ENCODE results near the gene EPB41L4A.

The EPB41L4A gene

GRCh38 chr5:112333331-112333781 lies 85.7 kb downstream of the EPB41L4A start:
- no peaks in the 10 kb centered on the region for H3K36me3 ChIP-seq (replicated peaks)
- TF ChIP-seq, protein P1, sequence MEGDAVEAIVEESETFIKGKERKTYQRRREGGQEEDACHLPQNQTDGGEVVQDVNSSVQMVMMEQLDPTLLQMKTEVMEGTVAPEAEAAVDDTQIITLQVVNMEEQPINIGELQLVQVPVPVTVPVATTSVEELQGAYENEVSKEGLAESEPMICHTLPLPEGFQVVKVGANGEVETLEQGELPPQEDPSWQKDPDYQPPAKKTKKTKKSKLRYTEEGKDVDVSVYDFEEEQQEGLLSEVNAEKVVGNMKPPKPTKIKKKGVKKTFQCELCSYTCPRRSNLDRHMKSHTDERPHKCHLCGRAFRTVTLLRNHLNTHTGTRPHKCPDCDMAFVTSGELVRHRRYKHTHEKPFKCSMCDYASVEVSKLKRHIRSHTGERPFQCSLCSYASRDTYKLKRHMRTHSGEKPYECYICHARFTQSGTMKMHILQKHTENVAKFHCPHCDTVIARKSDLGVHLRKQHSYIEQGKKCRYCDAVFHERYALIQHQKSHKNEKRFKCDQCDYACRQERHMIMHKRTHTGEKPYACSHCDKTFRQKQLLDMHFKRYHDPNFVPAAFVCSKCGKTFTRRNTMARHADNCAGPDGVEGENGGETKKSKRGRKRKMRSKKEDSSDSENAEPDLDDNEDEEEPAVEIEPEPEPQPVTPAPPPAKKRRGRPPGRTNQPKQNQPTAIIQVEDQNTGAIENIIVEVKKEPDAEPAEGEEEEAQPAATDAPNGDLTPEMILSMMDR (IDR thresholded peaks at IDR 0.05; ENCODE audit: low read depth, low read length, missing control alignments), result no peak
- in situ Hi-C loops (cut with HindIII; ENCODE audit: low pct_ligation_motif_present, low sequenced_read_pairs), result no loop called here
- H3K27ac ChIP-seq, result no peak overlapping the region
- no peak for DNase-seq
- no peak overlapping the region for H3K4me3 ChIP-seq (ENCODE audit: low read depth, low read length)
- no peaks in the 10 kb centered on the region for H3K27me3 ChIP-seq (replicated peaks)

DNA sequence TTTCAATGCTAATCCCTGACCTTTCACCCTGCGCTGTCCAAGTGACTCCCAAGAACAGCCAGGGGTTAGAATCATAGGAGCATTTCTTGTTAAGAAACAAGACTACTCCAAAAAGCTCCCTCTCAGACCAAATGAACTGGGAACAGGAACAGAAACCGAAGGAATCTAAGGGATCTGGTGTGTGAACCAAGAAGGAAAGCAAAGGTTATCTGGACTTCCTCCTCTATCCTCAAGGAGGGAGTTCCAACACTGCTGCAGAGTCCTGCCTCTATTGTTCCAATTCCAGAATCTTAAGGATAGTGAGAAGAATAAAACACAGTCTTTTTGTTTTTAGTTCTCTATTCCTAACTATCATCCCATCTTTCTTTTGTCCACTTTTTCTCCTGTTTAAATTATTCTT lies 87.2 kb downstream of the EPB41L4A start:
- no peak overlapping the region for H3K27ac ChIP-seq
- no peak for DNase-seq
- H3K4me3 ChIP-seq (ENCODE audit: low read depth, low read length), result no peak overlapping the region
- H3K27me3 ChIP-seq (replicated peaks), result no peaks in the 10 kb centered on the region
- in situ Hi-C loops (cut with HindIII; ENCODE audit: low pct_ligation_motif_present, low sequenced_read_pairs), result no loop called here
- no peaks in the 10 kb centered on the region for H3K36me3 ChIP-seq (replicated peaks)
- TF ChIP-seq, protein P1 (IDR thresholded peaks at IDR 0.05; ENCODE audit: low read depth, low read length, missing control alignments), result no peak

DNA sequence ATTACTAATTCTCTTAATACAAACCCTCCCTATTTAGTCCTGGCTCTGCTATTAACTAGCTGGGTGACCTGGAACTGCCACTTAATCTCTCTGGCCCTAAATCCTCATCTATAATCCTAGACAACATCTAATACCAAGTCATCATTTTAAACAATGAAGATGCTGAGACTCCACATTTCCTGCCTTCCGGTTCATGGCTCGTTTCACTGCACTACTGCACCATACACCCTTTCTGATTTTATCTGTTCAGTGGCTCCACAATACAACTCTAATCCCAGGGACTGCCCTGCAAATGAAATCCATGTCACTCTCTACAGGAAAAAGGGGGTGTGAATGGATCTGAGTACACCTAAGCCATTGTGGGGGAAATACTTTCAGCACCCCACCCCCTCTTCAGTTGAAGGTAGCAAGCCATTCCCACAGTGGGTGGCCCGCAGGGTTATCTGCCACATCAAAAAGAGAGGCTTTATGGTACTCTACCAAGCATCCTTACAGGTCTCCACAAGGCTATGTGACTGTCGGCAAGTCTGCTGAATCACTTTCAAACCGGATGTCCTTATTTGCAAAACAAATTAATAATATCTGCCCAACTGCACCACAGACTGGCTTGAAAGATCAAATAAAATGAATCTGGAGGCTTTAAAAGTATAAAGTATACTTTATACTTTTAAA lies 89.5 kb downstream of the EPB41L4A start:
- TF ChIP-seq, protein P1 (IDR thresholded peaks at IDR 0.05; ENCODE audit: low read depth, low read length, missing control alignments), result no peak
- in situ Hi-C loops (cut with HindIII; ENCODE audit: low pct_ligation_motif_present, low sequenced_read_pairs), result no loop called here
- Histone ChIP-seq H3K4me3 (ENCODE audit: low read depth, low read length) (no peak overlapping the region), H3K27ac (no peak overlapping the region), H3K27me3 (replicated peaks) (no peaks in the 10 kb centered on the region), H3K36me3 (replicated peaks) (no peaks in the 10 kb centered on the region)
- DNase-seq, result no peak

- no peak overlapping the region for H3K27ac ChIP-seq
- TF ChIP-seq, protein P1 (IDR thresholded peaks at IDR 0.05; ENCODE audit: low read depth, low read length, missing control alignments), result no peak
- in situ Hi-C loops (cut with HindIII; ENCODE audit: low pct_ligation_motif_present, low sequenced_read_pairs), result no loop called here
Observed at GRCh38 chr5:112323166-112323565, 95.9 kb downstream of the EPB41L4A start.

DNA sequence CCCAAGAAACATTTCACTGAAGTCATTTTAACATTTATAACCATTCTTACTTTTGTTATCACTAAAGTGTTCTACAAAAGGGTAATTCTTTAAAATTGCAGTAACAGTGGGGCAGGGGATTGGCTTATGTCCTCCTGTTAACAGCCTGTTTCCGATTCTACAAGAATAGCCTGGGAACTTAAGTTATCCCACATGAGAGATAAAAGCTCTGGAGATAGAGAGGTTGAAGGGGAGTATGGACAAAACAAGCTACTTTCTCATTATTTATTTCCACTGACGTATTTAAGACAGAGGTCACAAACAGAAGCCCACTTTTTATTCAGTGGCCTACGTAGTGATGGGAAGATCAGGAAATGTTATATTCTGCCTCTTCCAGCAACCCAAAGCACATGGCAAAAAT lies 98.7 kb downstream of the EPB41L4A start:
- TF ChIP-seq, protein P1 (IDR thresholded peaks at IDR 0.05; ENCODE audit: low read depth, low read length, missing control alignments), result no peak
- DNase-seq, result no peak
- Histone ChIP-seq H3K27ac (no peak overlapping the region), H3K4me3 (ENCODE audit: low read depth, low read length) (no peak overlapping the region), H3K36me3 (replicated peaks) (no peaks in the 10 kb centered on the region), H3K27me3 (replicated peaks) (no peaks in the 10 kb centered on the region)
- in situ Hi-C loops (cut with HindIII; ENCODE audit: low pct_ligation_motif_present, low sequenced_read_pairs), result no loop called here

More at GRCh38 chr5:112323166-112323565, 95.9 kb downstream of the EPB41L4A start:
- H3K36me3 ChIP-seq (replicated peaks), result no peaks in the 10 kb centered on the region
- no peak overlapping the region for H3K4me3 ChIP-seq (ENCODE audit: low read depth, low read length)
- no peaks in the 10 kb centered on the region for H3K27me3 ChIP-seq (replicated peaks)
- no peak for DNase-seq

- no peak overlapping the region for H3K27ac ChIP-seq
- H3K4me3 ChIP-seq (ENCODE audit: low read depth, low read length), result no peak overlapping the region
- in situ Hi-C loops (cut with HindIII; ENCODE audit: low pct_ligation_motif_present, low sequenced_read_pairs), result no loop called here
- TF ChIP-seq, protein P1 (IDR thresholded peaks at IDR 0.05; ENCODE audit: low read depth, low read length, missing control alignments), result no peak
- H3K27me3 ChIP-seq (replicated peaks), result no peaks in the 10 kb centered on the region
- H3K36me3 ChIP-seq (replicated peaks), result no peaks in the 10 kb centered on the region
- no peak for DNase-seq
Observed at GRCh38 chr5:112318346-112318745, 100.7 kb downstream of the EPB41L4A start.

All from brain microvascular endothelial cell (primary cell).